ENCODE results near the gene EPYC.

DNA sequence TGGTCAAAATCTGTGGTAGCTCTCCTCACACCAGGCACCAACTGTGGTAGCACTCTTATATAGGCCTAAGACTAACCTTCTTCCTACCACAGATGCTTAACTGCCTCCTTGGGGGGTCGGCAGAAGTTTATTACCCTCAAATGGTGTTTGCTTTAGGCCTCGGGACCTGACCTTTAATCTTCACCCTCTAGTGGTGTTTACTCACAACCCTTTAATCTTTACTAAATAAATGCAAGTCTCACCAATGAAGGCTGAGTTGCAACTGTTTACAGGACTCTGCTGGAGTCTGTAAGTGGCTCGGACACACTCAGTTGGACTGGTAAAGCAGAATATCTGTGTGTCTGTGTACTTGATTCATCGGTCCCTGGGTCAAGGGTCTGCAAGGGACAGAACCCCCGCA lies 79.2 kb downstream of the EPYC start:
- TF ChIP-seq, protein P1, sequence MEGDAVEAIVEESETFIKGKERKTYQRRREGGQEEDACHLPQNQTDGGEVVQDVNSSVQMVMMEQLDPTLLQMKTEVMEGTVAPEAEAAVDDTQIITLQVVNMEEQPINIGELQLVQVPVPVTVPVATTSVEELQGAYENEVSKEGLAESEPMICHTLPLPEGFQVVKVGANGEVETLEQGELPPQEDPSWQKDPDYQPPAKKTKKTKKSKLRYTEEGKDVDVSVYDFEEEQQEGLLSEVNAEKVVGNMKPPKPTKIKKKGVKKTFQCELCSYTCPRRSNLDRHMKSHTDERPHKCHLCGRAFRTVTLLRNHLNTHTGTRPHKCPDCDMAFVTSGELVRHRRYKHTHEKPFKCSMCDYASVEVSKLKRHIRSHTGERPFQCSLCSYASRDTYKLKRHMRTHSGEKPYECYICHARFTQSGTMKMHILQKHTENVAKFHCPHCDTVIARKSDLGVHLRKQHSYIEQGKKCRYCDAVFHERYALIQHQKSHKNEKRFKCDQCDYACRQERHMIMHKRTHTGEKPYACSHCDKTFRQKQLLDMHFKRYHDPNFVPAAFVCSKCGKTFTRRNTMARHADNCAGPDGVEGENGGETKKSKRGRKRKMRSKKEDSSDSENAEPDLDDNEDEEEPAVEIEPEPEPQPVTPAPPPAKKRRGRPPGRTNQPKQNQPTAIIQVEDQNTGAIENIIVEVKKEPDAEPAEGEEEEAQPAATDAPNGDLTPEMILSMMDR (conservative IDR thresholded peaks at IDR 0.05), result no peak
- TF ChIP-seq EZH2 (IDR thresholded peaks at IDR 0.05; ENCODE audit: low read depth), result no peak
